ENCODE results near the gene HMX3. TPM values are rescaled to one million over a fixed set of nuclear protein-coding genes. Genes with fewer than 3 reads are reported as not detected.

HMX3 gene
- polyA plus RNA-seq, 1 donor from 2014 or later: not detected

DNA sequence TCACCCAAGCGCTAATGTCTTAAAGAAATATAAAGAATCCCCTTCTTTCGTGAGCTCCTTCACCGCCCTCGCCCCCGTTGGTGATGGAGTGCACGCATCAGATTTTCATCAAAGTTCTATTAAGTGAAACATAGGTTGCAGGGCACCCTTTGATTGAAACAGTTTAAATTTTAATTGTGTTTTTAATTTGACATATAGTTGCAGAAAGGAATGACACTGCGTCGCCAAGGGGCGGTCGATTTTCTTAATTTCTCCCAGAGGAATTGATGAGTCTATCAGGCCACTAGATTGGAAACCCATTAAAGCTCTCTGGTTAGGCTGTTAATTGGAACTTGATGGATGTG, 8.0 kb downstream of the HMX3 start:
- Histone ChIP-seq H3K4me2 (ENCODE audit: low read length) (no peak overlapping the region), H3K79me2 (replicated peaks; ENCODE audit: insufficient read depth, low read length) (no peaks in the 10 kb centered on the region), H2AFZ (ENCODE audit: low read depth, low read length) (no peak overlapping the region), H3K9me2 (ENCODE audit: insufficient read depth, low read length) (no peaks in the 10 kb centered on the region), H3K36me3 (ENCODE audit: insufficient read depth, low read length) (no peaks in the 10 kb centered on the region), H3K9me3 (ENCODE audit: low read length) (no peaks in the 10 kb centered on the region), H3F3A (ENCODE audit: insufficient read depth, low read length, poor library complexity, severe bottlenecking) (no peaks in the 10 kb centered on the region), H3K9ac (ENCODE audit: low read length) (no peak overlapping the region), H3K27me3 (ENCODE audit: insufficient read depth, low read depth, low read length) (peaks cover 100% of the 10 kb centered on the region), H3K4me3 (ENCODE audit: low read length) (no peak overlapping the region), H4K20me1 (ENCODE audit: insufficient read depth) (no peaks in the 10 kb centered on the region), H3K27ac (ENCODE audit: low read length) (no peak overlapping the region)
- TF ChIP-seq, protein P1, sequence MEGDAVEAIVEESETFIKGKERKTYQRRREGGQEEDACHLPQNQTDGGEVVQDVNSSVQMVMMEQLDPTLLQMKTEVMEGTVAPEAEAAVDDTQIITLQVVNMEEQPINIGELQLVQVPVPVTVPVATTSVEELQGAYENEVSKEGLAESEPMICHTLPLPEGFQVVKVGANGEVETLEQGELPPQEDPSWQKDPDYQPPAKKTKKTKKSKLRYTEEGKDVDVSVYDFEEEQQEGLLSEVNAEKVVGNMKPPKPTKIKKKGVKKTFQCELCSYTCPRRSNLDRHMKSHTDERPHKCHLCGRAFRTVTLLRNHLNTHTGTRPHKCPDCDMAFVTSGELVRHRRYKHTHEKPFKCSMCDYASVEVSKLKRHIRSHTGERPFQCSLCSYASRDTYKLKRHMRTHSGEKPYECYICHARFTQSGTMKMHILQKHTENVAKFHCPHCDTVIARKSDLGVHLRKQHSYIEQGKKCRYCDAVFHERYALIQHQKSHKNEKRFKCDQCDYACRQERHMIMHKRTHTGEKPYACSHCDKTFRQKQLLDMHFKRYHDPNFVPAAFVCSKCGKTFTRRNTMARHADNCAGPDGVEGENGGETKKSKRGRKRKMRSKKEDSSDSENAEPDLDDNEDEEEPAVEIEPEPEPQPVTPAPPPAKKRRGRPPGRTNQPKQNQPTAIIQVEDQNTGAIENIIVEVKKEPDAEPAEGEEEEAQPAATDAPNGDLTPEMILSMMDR (IDR thresholded peaks at IDR 0.05; ENCODE audit: poor library complexity, severe bottlenecking): no peak
- peak; percentile 65 for TF ChIP-seq EZH2 (IDR thresholded peaks at IDR 0.05; ENCODE audit: borderline replicate concordance, insufficient read depth, low read length, poor library complexity, severe bottlenecking)

DNA sequence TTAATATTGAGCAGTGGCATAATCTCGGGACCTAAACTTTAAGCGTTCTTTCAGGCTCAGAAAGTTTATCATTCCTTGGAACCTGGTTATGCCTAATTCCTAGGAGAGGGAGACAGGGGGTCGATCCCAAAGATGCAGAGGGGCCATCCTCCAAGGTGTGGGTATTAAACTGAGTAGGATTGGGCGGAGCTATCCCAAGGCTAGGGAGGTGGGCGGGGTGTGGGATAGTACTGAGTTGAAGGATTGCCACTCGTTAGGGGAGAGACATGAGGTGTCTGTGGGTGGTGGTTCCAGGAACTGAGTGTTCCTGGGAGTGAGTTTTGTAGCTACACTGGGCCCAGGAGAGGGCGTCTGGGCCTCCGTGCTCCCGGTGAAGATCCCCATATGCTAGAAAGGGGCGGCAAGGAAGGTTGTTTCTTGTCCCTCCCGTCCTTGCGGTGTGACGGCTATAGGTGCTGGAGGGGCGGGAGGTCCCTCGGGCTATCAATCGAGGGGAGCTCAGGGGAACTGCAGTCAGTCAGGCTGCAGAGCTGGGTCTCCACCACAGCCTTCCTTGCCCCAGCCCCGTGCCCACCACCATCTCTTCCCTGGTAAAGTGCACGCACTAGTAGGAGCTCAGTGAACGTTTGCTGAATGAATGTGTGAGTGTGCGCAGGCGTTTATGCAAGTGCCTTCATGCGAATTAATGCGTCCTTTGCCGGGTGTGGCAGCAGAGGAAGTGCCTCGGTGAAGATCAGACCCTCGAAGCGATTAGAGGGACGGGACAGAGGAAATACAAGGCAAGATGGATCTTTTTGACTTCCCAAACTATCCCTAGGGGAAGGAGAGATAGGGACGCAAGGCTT, 9.1 kb downstream of the HMX3 start:
- H3K36me3 ChIP-seq (ENCODE audit: insufficient read depth, low read length): no peaks in the 10 kb centered on the region
- H2AFZ ChIP-seq (ENCODE audit: low read depth, low read length): no peak overlapping the region
- no peak overlapping the region for H3K9ac ChIP-seq (ENCODE audit: low read length)
- H3F3A ChIP-seq (ENCODE audit: insufficient read depth, low read length, poor library complexity, severe bottlenecking): no peaks in the 10 kb centered on the region
- H3K79me2 ChIP-seq (replicated peaks; ENCODE audit: insufficient read depth, low read length): no peaks in the 10 kb centered on the region
- H4K20me1 ChIP-seq (ENCODE audit: insufficient read depth): no peaks in the 10 kb centered on the region
- H3K9me3 ChIP-seq (ENCODE audit: low read length): no peaks in the 10 kb centered on the region
- H3K4me2 ChIP-seq (ENCODE audit: low read length): no peak overlapping the region
- H3K9me2 ChIP-seq (ENCODE audit: insufficient read depth, low read length): no peaks in the 10 kb centered on the region
- peak; percentile 51 for TF ChIP-seq SMC3 (conservative IDR thresholded peaks at IDR 0.05; ENCODE audit: poor library complexity)
- no peak for TF ChIP-seq RAD21 (conservative IDR thresholded peaks at IDR 0.05)
- no peak overlapping the region for H3K4me3 ChIP-seq (ENCODE audit: low read length)
- H3K27ac ChIP-seq (ENCODE audit: low read length): no peak overlapping the region
- H3K27me3 ChIP-seq (ENCODE audit: insufficient read depth, low read depth, low read length): peaks cover 100% of the 10 kb centered on the region

DNA sequence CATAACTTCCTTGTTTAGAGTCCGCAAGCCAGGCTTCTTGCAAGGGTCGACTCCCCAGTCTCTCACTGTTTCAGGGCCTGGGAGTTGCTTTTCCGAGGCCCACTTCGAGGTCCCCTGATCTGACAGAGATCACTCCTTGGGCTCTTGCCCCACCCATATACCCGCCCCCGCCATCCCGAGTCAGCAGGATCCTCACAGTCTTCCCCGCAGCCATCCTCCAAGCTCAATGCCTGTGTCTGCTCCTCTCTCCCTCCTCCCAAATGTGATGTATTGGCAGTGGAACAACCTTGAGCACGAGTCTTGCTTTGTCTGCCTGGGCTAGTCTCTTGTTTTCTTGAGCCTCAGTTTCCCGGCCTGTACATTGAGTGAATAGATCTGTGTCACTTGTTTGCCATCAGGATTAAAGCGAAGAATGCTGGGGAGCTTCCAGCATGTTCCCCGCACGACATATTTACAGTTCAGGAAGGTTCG, 9.8 kb downstream of the HMX3 start:
- Histone ChIP-seq H3K4me3 (ENCODE audit: low read length) (no peak overlapping the region), H2AFZ (ENCODE audit: low read depth, low read length) (no peak overlapping the region), H3F3A (ENCODE audit: insufficient read depth, low read length, poor library complexity, severe bottlenecking) (no peaks in the 10 kb centered on the region), H3K9me3 (ENCODE audit: low read length) (no peaks in the 10 kb centered on the region), H3K4me2 (ENCODE audit: low read length) (no peak overlapping the region), H4K20me1 (ENCODE audit: insufficient read depth) (no peaks in the 10 kb centered on the region), H3K36me3 (ENCODE audit: insufficient read depth, low read length) (no peaks in the 10 kb centered on the region), H3K9ac (ENCODE audit: low read length) (no peak overlapping the region), H3K27ac (ENCODE audit: low read length) (no peak overlapping the region), H3K9me2 (ENCODE audit: insufficient read depth, low read length) (no peaks in the 10 kb centered on the region), H3K79me2 (replicated peaks; ENCODE audit: insufficient read depth, low read length) (no peaks in the 10 kb centered on the region), H3K27me3 (ENCODE audit: insufficient read depth, low read depth, low read length) (peaks cover 100% of the 10 kb centered on the region)
- TF ChIP-seq RAD21 (conservative IDR thresholded peaks at IDR 0.05) (no peak), POLR2AphosphoS5 (IDR thresholded peaks at IDR 0.05) (no peak), MXI1 (conservative IDR thresholded peaks at IDR 0.05; ENCODE audit: poor library complexity, severe bottlenecking) (no peak), EZH2 (IDR thresholded peaks at IDR 0.05; ENCODE audit: borderline replicate concordance, insufficient read depth, low read length, poor library complexity, severe bottlenecking) (no peak), EP300 (conservative IDR thresholded peaks at IDR 0.05; ENCODE audit: poor library complexity, severe bottlenecking) (no peak), TAF1 (IDR thresholded peaks at IDR 0.05; ENCODE audit: low read depth) (no peak), SMC3 (conservative IDR thresholded peaks at IDR 0.05; ENCODE audit: poor library complexity) (no peak)
- TF ChIP-seq, protein P1 (IDR thresholded peaks at IDR 0.05; ENCODE audit: poor library complexity, severe bottlenecking): no peak
- TF ChIP-seq, protein P2, sequence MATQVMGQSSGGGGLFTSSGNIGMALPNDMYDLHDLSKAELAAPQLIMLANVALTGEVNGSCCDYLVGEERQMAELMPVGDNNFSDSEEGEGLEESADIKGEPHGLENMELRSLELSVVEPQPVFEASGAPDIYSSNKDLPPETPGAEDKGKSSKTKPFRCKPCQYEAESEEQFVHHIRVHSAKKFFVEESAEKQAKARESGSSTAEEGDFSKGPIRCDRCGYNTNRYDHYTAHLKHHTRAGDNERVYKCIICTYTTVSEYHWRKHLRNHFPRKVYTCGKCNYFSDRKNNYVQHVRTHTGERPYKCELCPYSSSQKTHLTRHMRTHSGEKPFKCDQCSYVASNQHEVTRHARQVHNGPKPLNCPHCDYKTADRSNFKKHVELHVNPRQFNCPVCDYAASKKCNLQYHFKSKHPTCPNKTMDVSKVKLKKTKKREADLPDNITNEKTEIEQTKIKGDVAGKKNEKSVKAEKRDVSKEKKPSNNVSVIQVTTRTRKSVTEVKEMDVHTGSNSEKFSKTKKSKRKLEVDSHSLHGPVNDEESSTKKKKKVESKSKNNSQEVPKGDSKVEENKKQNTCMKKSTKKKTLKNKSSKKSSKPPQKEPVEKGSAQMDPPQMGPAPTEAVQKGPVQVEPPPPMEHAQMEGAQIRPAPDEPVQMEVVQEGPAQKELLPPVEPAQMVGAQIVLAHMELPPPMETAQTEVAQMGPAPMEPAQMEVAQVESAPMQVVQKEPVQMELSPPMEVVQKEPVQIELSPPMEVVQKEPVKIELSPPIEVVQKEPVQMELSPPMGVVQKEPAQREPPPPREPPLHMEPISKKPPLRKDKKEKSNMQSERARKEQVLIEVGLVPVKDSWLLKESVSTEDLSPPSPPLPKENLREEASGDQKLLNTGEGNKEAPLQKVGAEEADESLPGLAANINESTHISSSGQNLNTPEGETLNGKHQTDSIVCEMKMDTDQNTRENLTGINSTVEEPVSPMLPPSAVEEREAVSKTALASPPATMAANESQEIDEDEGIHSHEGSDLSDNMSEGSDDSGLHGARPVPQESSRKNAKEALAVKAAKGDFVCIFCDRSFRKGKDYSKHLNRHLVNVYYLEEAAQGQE (IDR thresholded peaks at IDR 0.05; ENCODE audit: borderline replicate concordance): no peak
